Activated CD8-positive, alpha-beta T cell treated with anti-CD3 and anti-CD28 coated beads, Interleukin-2, amount 10 ng/mL, durations not matched to agents 7 days and 5 days (primary cell): ENCODE measurements around the gene SMIM41. TPM values are rescaled to one million over a fixed set of nuclear protein-coding genes. Genes with fewer than 3 reads are reported as not detected.
A peak's percentile ranks its signal among the peaks of the same experiment; 100 is the strongest.

Experiments used
- ATAC-seq: fragments of 150-1000 bp; cut with Tn5 transposase; one replicate; pipeline ENCODE4 v1.10.0; 2021; ENCODE audit warnings: moderate library complexity
- CTCF ChIA-PET: fragments of 350-600 bp; sonication (Branson Sonifier 250); formaldehyde crosslinking; loops from one replicate; lab custom pipeline; 2021; ENCODE audit warnings: antibody characterized with exemption; lab: Charles Lee
- POLR2A ChIA-PET: fragments of 350-600 bp; sonication (Branson Sonifier 250); formaldehyde crosslinking; loops from one replicate; lab custom pipeline; 2021; ENCODE audit warnings: antibody characterized with exemption; lab: Charles Lee
- DNase-seq: peaks from one replicate; pipeline ENCODE4 v3.0.0-alpha.2; 2020
- H3K27ac Mint-ChIP-seq: one replicate; pipeline ENCODE4 v1.8.0; 2021; ENCODE audit warnings: mild to moderate bottlenecking, mixed read lengths
- H3K27me3 Mint-ChIP-seq: one replicate; pipeline ENCODE4 v1.8.0; 2021; ENCODE audit warnings: low read depth, mixed read lengths
- H3K36me3 Mint-ChIP-seq: one replicate; pipeline ENCODE4 v1.8.0; 2021; ENCODE audit warnings: low read depth, mixed read lengths
- H3K4me1 Mint-ChIP-seq: one replicate; pipeline ENCODE4 v1.8.0; 2021; ENCODE audit warnings: low read depth, mixed read lengths
- H3K4me3 Mint-ChIP-seq: one replicate; pipeline ENCODE4 v1.8.0; 2021; ENCODE audit warnings: mild to moderate bottlenecking, mixed read lengths
- H3K9me3 Mint-ChIP-seq: one replicate; pipeline ENCODE4 v1.8.0; 2022; ENCODE audit warnings: mixed read lengths; ENCODE audit not compliant: insufficient read depth
- total RNA-seq, 2 experiments: library from RNA; stranded (reverse); gene quantifications; one replicate each; pipeline ENCODE4 v1.2.3, GENCODE V29; 2021

The SMIM41 gene
- total RNA-seq, 2 experiments from 2014 or later, result not detected

DNA sequence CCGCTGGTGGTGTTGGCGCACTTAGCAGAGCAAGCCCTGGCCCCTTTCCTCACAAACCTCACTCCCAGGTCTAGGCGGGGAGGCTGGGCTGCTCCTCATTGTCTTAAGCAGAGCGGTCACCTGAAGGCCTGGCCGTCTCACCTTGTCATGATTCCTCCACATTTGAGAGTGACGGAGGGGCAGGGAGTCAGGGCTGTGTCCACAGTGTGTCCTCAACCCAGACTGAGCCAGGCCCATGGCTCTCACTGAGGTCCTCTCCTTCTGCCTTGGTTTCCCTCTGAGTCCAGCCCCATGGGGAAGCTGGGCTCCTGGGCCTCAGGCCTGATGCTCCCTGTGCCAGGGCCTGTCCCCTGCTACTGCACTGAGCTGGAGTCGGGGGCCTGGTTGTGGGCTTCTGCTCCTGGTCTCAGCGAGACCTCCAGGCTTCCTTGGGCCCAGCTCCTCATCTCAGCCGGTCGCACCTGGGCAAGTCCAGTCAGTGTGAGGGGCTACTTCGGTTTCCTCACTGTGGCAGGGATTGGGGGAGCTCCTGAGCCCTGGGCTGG, 67.4 kb downstream of the SMIM41 start:
- Mint-ChIP-seq H3K4me1 (peaks cover 7% of the 10 kb centered on the region), H3K27me3 (peaks cover 4% of the 10 kb centered on the region), H3K27ac (no peak overlapping the region), H3K4me3 (no peak overlapping the region), H3K9me3 (no peaks in the 10 kb centered on the region), H3K36me3 (no peaks in the 10 kb centered on the region)
- ChIA-PET CTCF (no interaction called here), POLR2A (no interaction called here)
- no peak for DNase-seq
- no peak for ATAC-seq

DNA sequence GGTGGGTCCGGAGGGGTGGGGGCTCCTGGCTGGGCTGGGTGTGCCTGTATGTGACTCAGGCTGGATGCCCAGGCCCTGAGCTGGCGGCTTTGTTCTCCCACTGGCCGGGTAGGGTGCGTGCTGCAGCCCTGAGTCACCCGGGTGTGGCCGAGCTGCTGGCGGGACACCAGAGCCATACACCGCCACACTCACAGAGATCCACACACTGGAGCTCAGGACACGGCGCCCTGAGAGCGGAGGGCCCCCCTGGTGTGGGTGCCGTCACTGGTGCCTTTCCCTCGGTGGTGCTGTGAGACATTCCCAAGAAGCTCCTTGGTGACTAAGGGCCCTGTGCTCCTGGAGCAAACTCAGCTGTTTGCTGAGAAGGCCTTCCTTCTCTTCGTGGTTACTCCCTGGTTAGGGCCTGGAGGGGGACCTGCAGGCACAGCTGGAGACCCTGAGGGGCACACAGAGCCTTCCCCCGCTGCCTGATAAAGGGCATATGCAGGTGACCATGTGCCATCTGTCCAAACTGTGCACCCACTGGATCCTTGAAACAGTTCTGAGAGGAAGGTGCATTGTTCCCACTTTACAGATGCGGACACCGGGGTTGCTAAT, 68.0 kb downstream of the SMIM41 start:
- no peak overlapping the region for H3K4me3 Mint-ChIP-seq
- no peaks in the 10 kb centered on the region for H3K9me3 Mint-ChIP-seq
- no peak overlapping the region for H3K27ac Mint-ChIP-seq
- ChIA-PET POLR2A (no interaction called here), CTCF (interaction anchor here (1.2 kb wide), 1 partner anchor 9 kb away, joined by 3 read pairs; no protein-coding TSS in a partner anchor)
- DNase-seq, result no peak
- ATAC-seq, result no peak
- H3K4me1 Mint-ChIP-seq, result peaks cover 7% of the 10 kb centered on the region
- no peaks in the 10 kb centered on the region for H3K36me3 Mint-ChIP-seq
- H3K27me3 Mint-ChIP-seq, result peaks cover 4% of the 10 kb centered on the region

DNA sequence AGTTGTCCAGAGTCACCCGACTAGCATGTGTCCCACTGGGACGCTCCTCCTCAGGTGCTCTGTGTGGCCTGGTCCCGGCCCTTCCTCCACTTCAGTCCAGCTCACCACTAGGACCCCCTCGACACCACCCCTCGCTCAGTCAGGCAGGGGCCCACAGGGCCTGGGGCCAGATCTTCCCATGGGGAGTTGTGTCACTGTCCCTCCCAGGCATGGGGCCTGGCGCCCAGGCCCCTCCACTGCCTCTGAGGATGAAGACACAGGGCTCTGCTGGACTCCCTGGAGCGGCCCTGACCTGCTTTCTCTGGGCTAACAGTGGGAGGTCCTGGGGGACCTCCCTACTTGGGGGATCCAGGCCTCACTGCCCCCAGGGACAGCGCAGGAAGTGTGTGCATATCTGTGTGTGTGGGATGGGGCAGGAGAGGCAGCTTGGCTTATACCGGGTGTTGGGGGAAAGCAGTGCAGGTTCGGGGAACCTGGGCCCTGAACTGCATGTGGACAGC, 68.5 kb downstream of the SMIM41 start:
- DNase-seq, result no peak
- CTCF ChIA-PET, result interaction anchor here (0.6 to 1.2 kb wide), 2 partner anchors 10 to 13 kb away, joined by 3 read pairs; no protein-coding TSS in a partner anchor
- Mint-ChIP-seq H3K4me1 (peaks cover 7% of the 10 kb centered on the region), H3K36me3 (no peaks in the 10 kb centered on the region), H3K27ac (no peak overlapping the region), H3K9me3 (no peaks in the 10 kb centered on the region), H3K27me3 (peaks cover 7% of the 10 kb centered on the region), H3K4me3 (no peak overlapping the region)
- POLR2A ChIA-PET, result no interaction called here
- no peak for ATAC-seq

DNA sequence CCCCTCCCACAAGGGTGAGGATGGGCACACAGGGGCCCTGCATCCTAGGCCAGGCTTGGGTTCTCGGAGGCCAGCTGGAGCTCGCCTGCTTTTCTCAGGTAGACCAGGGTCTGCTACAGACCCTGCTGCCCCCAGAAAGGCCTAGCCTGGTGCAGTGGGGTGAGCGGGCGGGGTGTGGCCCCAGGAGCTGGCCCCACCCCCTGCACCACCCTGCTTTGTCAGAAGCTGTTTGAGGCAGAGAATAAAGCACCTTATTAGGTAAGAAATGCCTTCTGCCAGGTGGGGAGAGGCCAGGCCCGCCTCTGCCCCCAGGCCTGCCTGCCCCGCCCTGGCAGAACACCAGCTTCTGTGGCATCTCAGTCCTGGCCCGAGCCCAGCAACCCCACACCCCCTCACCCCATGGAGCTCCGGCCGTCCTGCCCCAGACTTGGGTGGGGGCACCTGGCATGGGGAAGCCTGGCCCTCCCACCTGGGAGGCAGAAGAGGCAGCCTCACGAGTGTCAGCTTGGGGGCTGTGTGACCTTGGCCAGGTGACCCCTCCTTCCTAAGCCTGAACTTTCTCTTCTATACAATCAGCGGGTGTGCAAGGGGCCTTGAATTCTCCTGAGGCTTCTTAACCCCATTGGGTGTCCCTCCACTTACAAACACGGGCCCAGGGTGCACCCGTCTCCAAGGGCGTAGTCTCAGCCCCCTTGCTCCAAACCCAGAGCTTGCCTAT, 69.1 kb downstream of the SMIM41 start:
- Mint-ChIP-seq H3K9me3 (no peaks in the 10 kb centered on the region), H3K27ac (no peak overlapping the region), H3K36me3 (no peaks in the 10 kb centered on the region), H3K4me1 (peaks cover 7% of the 10 kb centered on the region), H3K27me3 (peaks cover 7% of the 10 kb centered on the region), H3K4me3 (no peak overlapping the region)
- ATAC-seq (no peak), DNase-seq (no peak)
- CTCF ChIA-PET, result interaction anchor here (0.6 to 1.2 kb wide), 2 partner anchors 10 to 12 kb away, joined by 3 read pairs; no protein-coding TSS in a partner anchor
- POLR2A ChIA-PET, result no interaction called here

DNA sequence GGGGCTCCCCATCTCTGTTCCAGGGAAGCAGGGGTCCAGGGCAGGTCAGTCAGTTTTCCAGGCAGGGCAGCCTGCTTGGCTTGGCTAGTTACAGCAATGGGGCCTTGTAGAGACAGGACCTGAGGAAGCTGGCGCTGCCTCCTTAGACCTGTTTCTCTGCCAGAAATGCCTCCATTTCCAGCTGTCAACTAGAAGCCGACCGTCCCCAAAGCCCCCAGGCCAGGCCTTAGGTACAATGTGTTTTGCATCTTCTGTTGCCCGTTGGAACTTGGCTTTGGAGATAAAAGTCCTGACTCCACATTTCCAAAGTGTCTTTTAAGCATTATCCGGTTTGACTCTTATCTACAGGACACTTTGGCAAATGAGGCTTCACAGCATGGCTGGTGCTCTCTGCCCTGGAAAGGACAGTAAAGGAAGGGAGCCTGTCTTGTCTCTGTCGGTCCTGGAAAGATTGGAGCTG, 69.7 kb downstream of the SMIM41 start:
- ChIA-PET CTCF (no interaction called here), POLR2A (no interaction called here)
- Mint-ChIP-seq H3K9me3 (no peaks in the 10 kb centered on the region), H3K27ac (no peak overlapping the region), H3K4me1 (peaks cover 7% of the 10 kb centered on the region), H3K27me3 (peaks cover 7% of the 10 kb centered on the region), H3K4me3 (no peak overlapping the region), H3K36me3 (no peaks in the 10 kb centered on the region)
- DNase-seq, result no peak
- ATAC-seq, result no peak

DNA sequence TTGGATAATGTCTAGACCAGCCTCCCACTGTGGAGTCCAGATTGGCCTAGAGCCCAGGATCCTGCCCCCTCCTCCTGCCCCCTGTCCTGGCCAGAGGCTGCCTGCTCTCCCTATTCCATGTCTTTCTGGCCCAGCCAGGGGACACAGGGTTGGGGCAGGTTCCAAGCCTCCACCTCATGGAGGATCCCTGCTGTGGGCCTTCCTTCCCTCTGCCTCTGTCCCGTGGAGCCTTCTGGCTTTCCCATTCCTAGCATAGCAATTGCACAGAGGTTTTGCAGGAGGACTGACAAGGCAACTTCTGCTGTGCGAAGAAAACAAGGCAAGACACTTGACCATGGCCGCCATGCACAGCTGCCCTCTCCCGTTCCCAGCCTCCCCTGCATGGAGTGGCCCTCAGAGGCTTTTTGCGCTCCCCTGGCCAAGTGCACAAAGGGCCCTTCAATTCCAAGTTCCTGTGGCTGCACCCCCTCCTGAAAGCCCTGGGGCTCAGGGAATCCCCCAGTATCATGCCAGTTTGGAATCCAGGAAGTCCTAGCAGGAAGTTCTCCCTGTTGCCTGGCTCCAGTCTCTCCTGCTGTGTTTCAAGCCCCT, 70.2 kb downstream of the SMIM41 start:
- H3K27ac Mint-ChIP-seq, result no peak overlapping the region
- H3K27me3 Mint-ChIP-seq, result peaks cover 7% of the 10 kb centered on the region
- no peak overlapping the region for H3K4me3 Mint-ChIP-seq
- no peaks in the 10 kb centered on the region for H3K36me3 Mint-ChIP-seq
- DNase-seq (no peak), ATAC-seq (no peak)
- no peaks in the 10 kb centered on the region for H3K9me3 Mint-ChIP-seq
- CTCF ChIA-PET, result interaction anchor here (0.9 kb wide), 1 partner anchor 125 kb away, joined by 3 read pairs; no protein-coding TSS in a partner anchor
- POLR2A ChIA-PET, result no interaction called here
- peaks cover 7% of the 10 kb centered on the region for H3K4me1 Mint-ChIP-seq

DNA sequence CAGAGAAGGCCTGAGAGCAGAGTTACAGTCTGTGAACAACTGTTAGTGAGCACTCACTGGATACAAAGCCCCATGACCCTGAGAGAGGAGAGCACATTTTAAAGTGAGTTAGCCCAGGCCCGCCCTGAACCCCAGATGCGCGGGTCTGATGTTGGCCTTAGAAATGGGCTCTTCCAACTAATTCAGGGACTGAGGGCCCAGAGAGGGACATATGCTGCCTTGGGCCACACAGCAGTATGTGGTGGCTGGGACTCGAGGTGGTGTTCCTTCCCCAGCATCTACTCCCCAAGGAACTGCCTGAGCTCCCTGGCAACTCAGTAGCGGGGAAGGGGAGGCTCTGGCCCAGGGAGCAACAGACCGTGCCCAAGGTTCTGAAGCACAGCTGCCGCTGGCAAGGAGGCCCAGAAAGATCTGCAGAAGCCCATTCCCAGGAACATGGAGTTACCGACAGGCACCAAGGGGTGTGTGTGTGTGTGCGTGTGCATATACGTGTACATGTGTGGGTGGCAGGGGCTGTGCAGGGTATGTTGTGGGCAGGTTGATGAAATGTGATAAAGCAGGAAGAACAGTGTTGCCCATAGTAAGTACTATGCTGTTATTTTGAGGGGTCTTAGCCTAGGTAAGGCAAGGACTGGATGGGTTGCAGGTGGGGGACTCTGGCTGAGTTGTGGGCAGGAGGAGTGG, 71.8 kb downstream of the SMIM41 start:
- Mint-ChIP-seq H3K9me3 (no peaks in the 10 kb centered on the region), H3K27ac (peak overlapping the region; percentile 12), H3K4me1 (peaks cover 20% of the 10 kb centered on the region), H3K4me3 (no peak overlapping the region), H3K27me3 (peaks cover 7% of the 10 kb centered on the region), H3K36me3 (no peaks in the 10 kb centered on the region)
- ChIA-PET POLR2A (interaction anchor here (0.6 kb wide), 1 partner anchor 291 kb away, joined by 3 read pairs; no protein-coding TSS in a partner anchor), CTCF (interaction anchor here (1.7 kb wide), 1 partner anchor 128 kb away, joined by 6 read pairs; no protein-coding TSS in a partner anchor)
- ATAC-seq (no peak), DNase-seq (no peak)

DNA sequence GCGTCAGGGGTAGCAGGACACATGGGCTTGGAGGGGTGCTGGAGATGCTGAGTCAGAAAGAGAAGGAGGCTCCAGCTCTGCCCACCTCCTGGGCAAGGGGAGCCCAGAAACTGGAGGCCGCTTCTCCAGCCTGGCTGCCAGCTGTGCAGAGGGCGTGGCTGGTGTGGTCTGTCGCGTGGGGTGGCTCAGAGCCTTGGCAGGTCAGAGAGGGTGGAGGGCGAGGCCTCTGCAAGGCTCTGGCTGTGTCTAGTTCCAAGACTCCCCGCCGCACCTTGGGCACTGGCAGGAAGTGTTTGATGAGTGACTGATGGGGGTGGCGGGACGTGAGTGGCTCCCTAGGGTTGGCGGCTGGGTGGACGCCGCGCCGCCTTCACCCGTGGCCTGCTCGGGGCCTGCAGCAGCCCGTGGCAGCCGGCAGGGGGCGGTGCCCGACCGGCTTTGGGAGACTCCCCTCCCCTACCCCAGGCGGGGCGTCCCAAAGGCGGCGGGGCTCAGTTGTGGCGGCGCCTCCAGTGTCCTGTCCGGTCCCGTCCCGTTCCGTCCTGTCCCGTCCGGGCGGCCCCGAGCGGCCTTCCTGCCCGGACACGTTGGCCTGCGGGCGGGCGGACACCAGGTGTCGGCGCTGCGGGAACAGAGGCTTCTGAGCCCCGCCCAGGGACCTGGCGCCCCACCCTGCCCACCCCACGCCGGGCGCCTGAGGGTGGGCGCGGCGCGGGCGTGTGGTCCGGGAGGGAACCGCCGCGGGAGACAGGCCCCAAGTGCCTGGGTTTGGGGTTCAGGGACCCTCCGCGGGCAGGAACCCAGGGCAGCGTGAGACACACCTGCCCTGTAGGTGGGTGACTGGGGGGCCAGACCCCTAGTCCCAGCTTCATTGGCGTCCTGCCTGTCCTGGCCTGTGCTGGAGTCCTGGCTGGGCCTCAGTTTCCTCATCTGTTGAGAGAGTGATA, 72.6 kb downstream of the SMIM41 start:
- H3K4me3 Mint-ChIP-seq, result no peak overlapping the region
- CTCF ChIA-PET, result interaction anchor here (1.7 kb wide), 1 partner anchor 127 kb away, joined by 6 read pairs; no protein-coding TSS in a partner anchor
- H3K9me3 Mint-ChIP-seq, result no peaks in the 10 kb centered on the region
- POLR2A ChIA-PET, result no interaction called here
- peaks cover 20% of the 10 kb centered on the region for H3K4me1 Mint-ChIP-seq
- peak overlapping the region; percentile 11 for H3K27ac Mint-ChIP-seq
- ATAC-seq (peak; percentile 78), DNase-seq (peak; percentile 74)
- H3K36me3 Mint-ChIP-seq, result no peaks in the 10 kb centered on the region
- H3K27me3 Mint-ChIP-seq, result peaks cover 7% of the 10 kb centered on the region

DNA sequence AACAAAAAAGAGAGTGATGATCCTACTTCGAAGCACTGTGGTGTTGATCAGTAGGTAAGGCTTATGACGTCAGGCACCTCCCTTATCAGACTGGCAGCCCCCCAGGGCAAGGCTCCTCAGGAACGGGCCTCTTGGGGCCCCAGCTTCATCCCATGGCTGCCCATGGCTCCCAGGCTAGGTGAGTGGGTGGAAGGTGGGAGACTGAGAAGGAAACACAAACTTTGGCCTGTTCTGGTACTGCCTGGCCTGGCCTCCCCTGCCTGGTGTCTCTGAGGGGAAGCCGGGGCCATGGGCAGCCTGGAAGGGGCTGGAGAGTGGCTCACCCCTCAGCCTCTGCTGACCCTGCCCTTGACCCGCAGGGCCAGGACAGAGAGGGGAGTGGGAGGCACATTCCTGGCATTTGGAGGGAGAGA, 73.4 kb downstream of the SMIM41 start:
- H3K36me3 Mint-ChIP-seq, result no peaks in the 10 kb centered on the region
- CTCF ChIA-PET, result no interaction called here
- no peak overlapping the region for H3K4me3 Mint-ChIP-seq
- POLR2A ChIA-PET, result no interaction called here
- DNase-seq (no peak), ATAC-seq (no peak)
- peaks cover 20% of the 10 kb centered on the region for H3K4me1 Mint-ChIP-seq
- peaks cover 7% of the 10 kb centered on the region for H3K27me3 Mint-ChIP-seq
- no peak overlapping the region for H3K27ac Mint-ChIP-seq
- no peaks in the 10 kb centered on the region for H3K9me3 Mint-ChIP-seq

DNA sequence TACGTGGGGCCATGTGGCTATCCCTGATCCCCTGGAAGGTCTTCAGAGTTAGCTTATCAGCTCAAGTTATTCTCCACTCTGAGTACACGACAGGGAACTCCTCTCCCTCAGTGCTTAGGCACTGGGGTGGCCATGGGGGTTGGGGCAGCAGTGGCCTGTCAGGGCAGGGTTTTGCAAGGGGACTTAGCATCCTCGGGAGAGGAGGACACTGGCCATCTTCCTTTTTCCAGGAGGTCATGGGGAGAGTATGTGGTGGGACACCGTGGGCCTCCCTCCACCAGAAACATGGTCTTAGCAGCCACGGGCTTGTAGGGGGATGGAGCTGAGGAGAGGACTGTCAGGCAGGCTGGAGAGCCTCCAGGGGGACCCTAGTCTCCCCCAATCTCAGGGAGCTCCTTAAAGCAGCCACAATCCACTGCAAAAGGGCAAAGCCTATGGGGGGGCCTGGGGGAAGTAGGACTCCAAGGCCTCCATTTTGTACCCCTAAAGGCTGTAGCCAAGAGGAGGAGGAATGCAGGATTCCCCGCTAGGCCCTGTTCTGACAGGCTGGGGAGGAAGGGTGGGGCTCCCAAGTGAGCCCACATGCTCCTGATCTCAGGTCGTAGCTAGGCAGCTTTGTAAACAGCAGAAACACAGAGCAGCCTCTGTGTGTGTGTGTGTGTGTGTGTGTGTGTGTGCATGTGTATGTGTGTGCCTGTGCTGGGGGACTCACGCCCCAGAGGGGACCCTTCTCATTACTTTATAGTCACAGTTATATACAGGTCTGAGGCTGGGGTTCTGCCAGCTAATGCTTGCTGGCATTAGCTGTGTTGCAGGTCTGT, 75.8 kb downstream of the SMIM41 start:
- H3K4me3 Mint-ChIP-seq, result no peak overlapping the region
- no peaks in the 10 kb centered on the region for H3K36me3 Mint-ChIP-seq
- ChIA-PET POLR2A (no interaction called here), CTCF (interaction anchor here (0.6 to 2.5 kb wide), 8 partner anchors 15 to 380 kb away, joined by 3 to 13 read pairs (median 3); no protein-coding TSS in a partner anchor)
- H3K27me3 Mint-ChIP-seq, result peaks cover 7% of the 10 kb centered on the region
- peak; percentile 58 for DNase-seq
- no peaks in the 10 kb centered on the region for H3K9me3 Mint-ChIP-seq
- peak; percentile 52 for ATAC-seq
- peaks cover 20% of the 10 kb centered on the region for H3K4me1 Mint-ChIP-seq
- peak overlapping the region; percentile 58 for H3K27ac Mint-ChIP-seq
